ENCODE data around the gene MROH7.

MROH7 gene

GRCh38 chr1:54721719-54722118 is 80.1 kb downstream of the MROH7 start:
- Histone ChIP-seq H3F3A (ENCODE audit: low read depth) (no peaks in the 10 kb centered on the region), H4K20me1 (ENCODE audit: insufficient read depth, low read length, poor library complexity, severe bottlenecking) (no peaks in the 10 kb centered on the region), H2AFZ (ENCODE audit: low read length) (no peak overlapping the region), H3K4me1 (ENCODE audit: insufficient read depth, low read length, poor library complexity, severe bottlenecking) (peaks cover 3% of the 10 kb centered on the region), H3K27me3 (ENCODE audit: insufficient read depth, low read length, poor library complexity, severe bottlenecking) (no peaks in the 10 kb centered on the region), H3K4me3 (ENCODE audit: low read length, poor library complexity, severe bottlenecking) (no peak overlapping the region), H3K9me3 (ENCODE audit: insufficient read depth, low read depth, low read length) (no peaks in the 10 kb centered on the region), H3K4me2 (ENCODE audit: low read depth, low read length, poor library complexity, severe bottlenecking) (no peak overlapping the region), H3K9me2 (replicated peaks; ENCODE audit: low read depth, low read length) (no peaks in the 10 kb centered on the region), H3K79me2 (ENCODE audit: insufficient read depth, low read length) (peaks cover 19% of the 10 kb centered on the region), H3K9ac (ENCODE audit: low read depth, low read length, poor library complexity, severe bottlenecking) (no peak overlapping the region), H3K36me3 (ENCODE audit: insufficient read depth, low read length) (peaks cover 55% of the 10 kb centered on the region)
- no peak for TF ChIP-seq EZH2phosphoT487 (IDR thresholded peaks at IDR 0.05; ENCODE audit: borderline replicate concordance)
- TF ChIP-seq, protein P1, sequence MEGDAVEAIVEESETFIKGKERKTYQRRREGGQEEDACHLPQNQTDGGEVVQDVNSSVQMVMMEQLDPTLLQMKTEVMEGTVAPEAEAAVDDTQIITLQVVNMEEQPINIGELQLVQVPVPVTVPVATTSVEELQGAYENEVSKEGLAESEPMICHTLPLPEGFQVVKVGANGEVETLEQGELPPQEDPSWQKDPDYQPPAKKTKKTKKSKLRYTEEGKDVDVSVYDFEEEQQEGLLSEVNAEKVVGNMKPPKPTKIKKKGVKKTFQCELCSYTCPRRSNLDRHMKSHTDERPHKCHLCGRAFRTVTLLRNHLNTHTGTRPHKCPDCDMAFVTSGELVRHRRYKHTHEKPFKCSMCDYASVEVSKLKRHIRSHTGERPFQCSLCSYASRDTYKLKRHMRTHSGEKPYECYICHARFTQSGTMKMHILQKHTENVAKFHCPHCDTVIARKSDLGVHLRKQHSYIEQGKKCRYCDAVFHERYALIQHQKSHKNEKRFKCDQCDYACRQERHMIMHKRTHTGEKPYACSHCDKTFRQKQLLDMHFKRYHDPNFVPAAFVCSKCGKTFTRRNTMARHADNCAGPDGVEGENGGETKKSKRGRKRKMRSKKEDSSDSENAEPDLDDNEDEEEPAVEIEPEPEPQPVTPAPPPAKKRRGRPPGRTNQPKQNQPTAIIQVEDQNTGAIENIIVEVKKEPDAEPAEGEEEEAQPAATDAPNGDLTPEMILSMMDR (conservative IDR thresholded peaks at IDR 0.05; ENCODE audit: low read length) = no peak

- TF ChIP-seq, protein P1 (conservative IDR thresholded peaks at IDR 0.05; ENCODE audit: low read length) = no peak
- no peak for TF ChIP-seq EZH2phosphoT487 (IDR thresholded peaks at IDR 0.05; ENCODE audit: borderline replicate concordance)
- no peaks in the 10 kb centered on the region for H3K27me3 ChIP-seq (ENCODE audit: insufficient read depth, low read length, poor library complexity, severe bottlenecking)
- H2AFZ ChIP-seq (ENCODE audit: low read length) = no peak overlapping the region
- no peak overlapping the region for H3K4me3 ChIP-seq (ENCODE audit: low read length, poor library complexity, severe bottlenecking)
- H3K36me3 ChIP-seq (ENCODE audit: insufficient read depth, low read length) = peaks cover 62% of the 10 kb centered on the region
- no peaks in the 10 kb centered on the region for H3K4me1 ChIP-seq (ENCODE audit: insufficient read depth, low read length, poor library complexity, severe bottlenecking)
- peaks cover 1% of the 10 kb centered on the region; the same call in 1 of the 2 replicates for H3K79me2 ChIP-seq (ENCODE audit: insufficient read depth, low read length)
- no peaks in the 10 kb centered on the region for H3F3A ChIP-seq (ENCODE audit: low read depth)
- H3K9me2 ChIP-seq (replicated peaks; ENCODE audit: low read depth, low read length) = no peaks in the 10 kb centered on the region
- no peak overlapping the region for H3K4me2 ChIP-seq (ENCODE audit: low read depth, low read length, poor library complexity, severe bottlenecking)
- no peak overlapping the region for H3K9ac ChIP-seq (ENCODE audit: low read depth, low read length, poor library complexity, severe bottlenecking)
- no peaks in the 10 kb centered on the region for H4K20me1 ChIP-seq (ENCODE audit: insufficient read depth, low read length, poor library complexity, severe bottlenecking)
- H3K9me3 ChIP-seq (ENCODE audit: insufficient read depth, low read depth, low read length) = no peaks in the 10 kb centered on the region
These were observed 82.4 kb downstream of the MROH7 start for GRCh38 chr1:54723985-54724384.

- Histone ChIP-seq H3K9me2 (replicated peaks; ENCODE audit: low read depth, low read length) (no peaks in the 10 kb centered on the region), H3K4me3 (ENCODE audit: low read length, poor library complexity, severe bottlenecking) (no peak overlapping the region), H3K79me2 (ENCODE audit: insufficient read depth, low read length) (no peaks in the 10 kb centered on the region; the same call in 1 of the 2 replicates), H3K27me3 (ENCODE audit: insufficient read depth, low read length, poor library complexity, severe bottlenecking) (no peaks in the 10 kb centered on the region), H4K20me1 (ENCODE audit: insufficient read depth, low read length, poor library complexity, severe bottlenecking) (no peaks in the 10 kb centered on the region), H3K9me3 (ENCODE audit: insufficient read depth, low read depth, low read length) (no peaks in the 10 kb centered on the region), H3K36me3 (ENCODE audit: insufficient read depth, low read length) (peaks cover 64% of the 10 kb centered on the region), H3K4me1 (ENCODE audit: insufficient read depth, low read length, poor library complexity, severe bottlenecking) (no peaks in the 10 kb centered on the region), H3K4me2 (ENCODE audit: low read depth, low read length, poor library complexity, severe bottlenecking) (no peak overlapping the region), H3K9ac (ENCODE audit: low read depth, low read length, poor library complexity, severe bottlenecking) (no peak overlapping the region), H2AFZ (ENCODE audit: low read length) (no peak overlapping the region), H3F3A (ENCODE audit: low read depth) (no peaks in the 10 kb centered on the region)
- TF ChIP-seq, protein P1 (conservative IDR thresholded peaks at IDR 0.05; ENCODE audit: low read length) = no peak
- no peak for TF ChIP-seq EZH2phosphoT487 (IDR thresholded peaks at IDR 0.05; ENCODE audit: borderline replicate concordance)
These were observed 83.2 kb downstream of the MROH7 start for GRCh38 chr1:54724771-54725170.
